PC-3 (cell line): Measurements from ENCODE around the gene MRPL21. TPM values are rescaled to one million over a fixed set of nuclear protein-coding genes. Genes with fewer than 3 reads are reported as not detected.
"Not testable (repeated sequence)": the region's sequence is repeated elsewhere in the genome, so short reads cannot be mapped to it uniquely, and the experiment has no call there.

Experiments used
- ATAC-seq: fragments of 200-7000 bp; cut with Tn5 transposase; 2 replicates; pipeline ENCODE4 v1.9.1; 2020; ENCODE audit warnings: mild to moderate bottlenecking, moderate library complexity
- BruUV-seq: library from RNA; stranded (reverse); fragments of 400-500 nt; replicated peaks from 2 replicates; lab custom pipeline; 2021; lab: Mats Ljungman, UMichigan
- CTCF ChIA-PET: fragments of 300-600 bp; sonication (Branson Sonifier 250); formaldehyde crosslinking; loops from one replicate; lab custom pipeline; 2022; ENCODE audit warnings: antibody characterized with exemption; lab: Charles Lee
- POLR2A ChIA-PET: fragments of 300-600 bp; sonication (Branson Sonifier 250); formaldehyde crosslinking; loops from one replicate; lab custom pipeline; 2022; ENCODE audit warnings: antibody characterized with exemption; ENCODE audit not compliant: unreplicated experiment; lab: Charles Lee
- DNase-seq: peaks from one replicate; pipeline ENCODE4 v3.0.0-alpha.2; 2015
- H2AFZ ChIP-seq: fragments of 300-600 bp; sonication (generic); 2 replicates; pipeline ENCODE4 v1.6.0; 2016; ENCODE audit warnings: antibody characterized with exemption, low read length
- H3F3A ChIP-seq: fragments of 300-600 bp; sonication (generic); one replicate; pipeline ENCODE4 v1.6.0; 2017; ENCODE audit warnings: antibody characterized with exemption, low read length, control low read depth, mild to moderate bottlenecking; ENCODE audit not compliant: unreplicated experiment
- H3K27ac ChIP-seq: fragments of 300-600 bp; sonication (generic); 2 replicates; pipeline ENCODE4 v1.5.1; 2016; ENCODE audit warnings: mild to moderate bottlenecking, low read length
- H3K27me3 ChIP-seq: fragments of 300-600 bp; sonication (generic); 2 replicates; pipeline ENCODE4 v1.6.1; 2016; ENCODE audit warnings: low read length, mixed read lengths
- H3K36me3 ChIP-seq: fragments of 300-600 bp; sonication (generic); 2 replicates; pipeline ENCODE4 v1.6.1; 2016; ENCODE audit warnings: low read depth, mixed run types, low read length, mixed read lengths
- H3K4me1 ChIP-seq: fragments of 300-600 bp; sonication (generic); 2 replicates; pipeline ENCODE4 v1.5.1; 2016; ENCODE audit warnings: low read length; ENCODE audit not compliant: insufficient read depth
- H3K4me2 ChIP-seq: fragments of 300-600 bp; sonication (generic); 2 replicates; pipeline ENCODE4 v1.6.0; 2016; ENCODE audit warnings: low read length
- H3K4me3 ChIP-seq: fragments of 300-600 bp; sonication (generic); 2 replicates; pipeline ENCODE4 v1.5.1; 2016; ENCODE audit warnings: mild to moderate bottlenecking, low read length, mixed read lengths
- H3K79me2 ChIP-seq: fragments of 300-600 bp; sonication (generic); 2 replicates; pipeline ENCODE4 v1.6.1; 2017; ENCODE audit warnings: low read length, mixed read lengths
- H3K9ac ChIP-seq: fragments of 300-600 bp; sonication (generic); 2 replicates; pipeline ENCODE4 v1.6.0; 2016; ENCODE audit warnings: mild to moderate bottlenecking, low read length
- H3K9me2 ChIP-seq: fragments of 300-600 bp; sonication (generic); replicated peaks from 2 replicates; pipeline ENCODE4 v1.6.1; 2016; ENCODE audit warnings: mixed run types, low read length, mixed read lengths
- H3K9me3 ChIP-seq: fragments of 300-600 bp; sonication (generic); 2 replicates; pipeline ENCODE4 v1.6.1; 2016; ENCODE audit warnings: low read length, mixed read lengths
- H4K20me1 ChIP-seq: fragments of 300-600 bp; sonication (generic); 2 replicates; pipeline ENCODE4 v1.6.1; 2016; ENCODE audit warnings: low read length, mixed read lengths
- EZH2 ChIP-seq: fragments of 300-600 bp; sonication (generic); IDR thresholded peaks from one replicate; pipeline ENCODE4 v1.6.1; 2017; ENCODE audit warnings: antibody characterized with exemption, mild to moderate bottlenecking, low read length; ENCODE audit not compliant: unreplicated experiment
- EZH2phosphoT487 ChIP-seq: fragments of 300-600 bp; sonication (generic); IDR thresholded peaks from 2 replicates; pipeline ENCODE4 v1.6.1; 2018; ENCODE audit warnings: mild to moderate bottlenecking, antibody characterized with exemption, low read length, borderline replicate concordance
- intact Hi-C: fragments of 100-400 bp; cut with micrococcal nuclease; formaldehyde crosslinking; loops from 2 replicates; pipeline ENCODE4 v1.9.0; 2023
- total RNA-seq: library from RNA; depleted of rRNA; stranded (reverse); fragments of >200 nt; gene quantifications from 2 replicates; pipeline ENCODE4 v1.2.3, GENCODE V29; 2014
- TF ChIP-seq, protein P1 (sequence below): fragments of 300-600 bp; sonication (generic); conservative IDR thresholded peaks from 2 replicates; pipeline ENCODE4 v1.5.1; 2017; ENCODE audit warnings: antibody characterized with exemption, low read depth, mild to moderate bottlenecking, low read length

The MRPL21 gene
- total RNA-seq, 1 experiment from 2014 or later, result 230 TPM

DNA sequence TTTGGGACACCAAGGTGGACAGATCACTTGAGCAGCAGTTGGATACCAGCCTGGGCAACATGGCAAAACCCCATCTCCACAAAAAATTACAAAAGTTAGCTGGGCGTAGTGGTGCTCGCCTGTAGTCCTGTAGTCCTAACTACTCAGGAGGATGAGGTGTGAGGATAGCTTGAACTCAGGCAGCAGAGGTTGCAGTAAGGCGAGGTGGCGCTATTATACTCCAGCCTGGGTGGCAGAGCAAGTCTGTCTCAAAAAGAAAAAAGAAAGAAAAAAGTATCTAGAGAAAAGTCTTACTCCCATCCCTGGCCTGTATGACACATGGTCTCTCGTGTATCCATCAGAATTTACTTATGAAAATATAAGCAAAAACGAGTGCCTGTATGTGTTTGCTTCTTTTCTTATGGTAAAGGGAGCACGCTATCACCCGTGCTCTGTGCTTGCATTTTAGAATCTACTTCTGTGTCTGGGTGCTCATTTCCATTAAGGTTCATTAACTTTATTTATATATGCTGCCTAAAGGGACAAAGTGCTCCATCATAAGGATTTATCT is 46.5 kb downstream of the MRPL21 start:
- DNase-seq (peak; percentile 22), ATAC-seq (peak; percentile 36)
- Histone ChIP-seq H3F3A (no peaks in the 10 kb centered on the region), H3K9me2 (no peaks in the 10 kb centered on the region), H3K4me2 (peak overlapping the region; percentile 45), H3K4me3 (no peak overlapping the region), H4K20me1 (no peaks in the 10 kb centered on the region), H3K27me3 (no peaks in the 10 kb centered on the region), H3K27ac (peak overlapping the region; percentile 49), H3K36me3 (no peaks in the 10 kb centered on the region), H2AFZ (no peak overlapping the region), H3K4me1 (peaks cover 18% of the 10 kb centered on the region), H3K9me3 (no peaks in the 10 kb centered on the region), H3K79me2 (no peaks in the 10 kb centered on the region), H3K9ac (no peak overlapping the region)
- BruUV-seq, result no TSS peak
- CTCF ChIA-PET, result no interaction called here
- intact Hi-C loops, result no loop called here
- TF ChIP-seq, protein P1, sequence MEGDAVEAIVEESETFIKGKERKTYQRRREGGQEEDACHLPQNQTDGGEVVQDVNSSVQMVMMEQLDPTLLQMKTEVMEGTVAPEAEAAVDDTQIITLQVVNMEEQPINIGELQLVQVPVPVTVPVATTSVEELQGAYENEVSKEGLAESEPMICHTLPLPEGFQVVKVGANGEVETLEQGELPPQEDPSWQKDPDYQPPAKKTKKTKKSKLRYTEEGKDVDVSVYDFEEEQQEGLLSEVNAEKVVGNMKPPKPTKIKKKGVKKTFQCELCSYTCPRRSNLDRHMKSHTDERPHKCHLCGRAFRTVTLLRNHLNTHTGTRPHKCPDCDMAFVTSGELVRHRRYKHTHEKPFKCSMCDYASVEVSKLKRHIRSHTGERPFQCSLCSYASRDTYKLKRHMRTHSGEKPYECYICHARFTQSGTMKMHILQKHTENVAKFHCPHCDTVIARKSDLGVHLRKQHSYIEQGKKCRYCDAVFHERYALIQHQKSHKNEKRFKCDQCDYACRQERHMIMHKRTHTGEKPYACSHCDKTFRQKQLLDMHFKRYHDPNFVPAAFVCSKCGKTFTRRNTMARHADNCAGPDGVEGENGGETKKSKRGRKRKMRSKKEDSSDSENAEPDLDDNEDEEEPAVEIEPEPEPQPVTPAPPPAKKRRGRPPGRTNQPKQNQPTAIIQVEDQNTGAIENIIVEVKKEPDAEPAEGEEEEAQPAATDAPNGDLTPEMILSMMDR, result peak; percentile 40; the same call in 1 of the 2 replicates
- no peak for TF ChIP-seq EZH2
- TF ChIP-seq EZH2phosphoT487, result no peak
- POLR2A ChIA-PET, result no interaction called here

DNA sequence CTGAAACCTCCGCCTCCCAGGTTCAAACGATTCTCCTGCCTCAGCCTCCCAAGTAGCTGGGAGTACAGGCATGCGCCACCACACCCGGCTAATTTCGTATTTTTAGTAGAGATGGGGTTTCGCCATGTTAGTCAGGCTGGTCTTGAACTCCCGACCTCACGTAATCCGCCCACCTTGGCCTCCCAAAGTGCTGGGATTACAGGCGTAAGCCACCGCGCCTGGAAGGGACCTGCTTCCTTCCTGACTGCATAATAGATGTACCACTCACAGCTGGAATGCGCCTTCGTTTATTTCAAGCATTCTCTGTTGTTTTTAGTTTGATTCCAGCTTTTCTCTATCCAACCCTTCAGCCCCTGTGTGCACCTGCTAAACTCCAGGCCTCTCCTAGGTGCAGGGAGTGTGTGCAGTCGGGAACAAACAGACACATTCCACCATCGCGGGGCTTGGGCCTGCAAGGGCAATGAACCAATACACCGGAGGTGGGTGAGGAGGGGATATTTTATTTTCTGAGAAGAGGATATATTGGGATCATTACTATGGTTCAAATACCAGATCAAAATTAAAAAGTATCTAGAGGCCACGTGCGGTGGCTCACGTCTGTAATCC is 47.1 kb downstream of the MRPL21 start:
- H4K20me1 ChIP-seq, POLR2A ChIA-PET, H3K36me3 ChIP-seq, H2AFZ ChIP-seq, H3K9me2 ChIP-seq, ATAC-seq, H3K27me3 ChIP-seq, H3K79me2 ChIP-seq, intact Hi-C loops, H3K4me3 ChIP-seq, DNase-seq, H3F3A ChIP-seq, BruUV-seq, H3K9me3 ChIP-seq, CTCF ChIA-PET, H3K9ac ChIP-seq, H3K4me2 ChIP-seq: not testable (repeated sequence)
- Histone ChIP-seq H3K4me1 (peaks cover 18% of the 10 kb centered on the region), H3K27ac (peak overlapping the region; percentile 49; the same call in 1 of the 2 replicates)

DNA sequence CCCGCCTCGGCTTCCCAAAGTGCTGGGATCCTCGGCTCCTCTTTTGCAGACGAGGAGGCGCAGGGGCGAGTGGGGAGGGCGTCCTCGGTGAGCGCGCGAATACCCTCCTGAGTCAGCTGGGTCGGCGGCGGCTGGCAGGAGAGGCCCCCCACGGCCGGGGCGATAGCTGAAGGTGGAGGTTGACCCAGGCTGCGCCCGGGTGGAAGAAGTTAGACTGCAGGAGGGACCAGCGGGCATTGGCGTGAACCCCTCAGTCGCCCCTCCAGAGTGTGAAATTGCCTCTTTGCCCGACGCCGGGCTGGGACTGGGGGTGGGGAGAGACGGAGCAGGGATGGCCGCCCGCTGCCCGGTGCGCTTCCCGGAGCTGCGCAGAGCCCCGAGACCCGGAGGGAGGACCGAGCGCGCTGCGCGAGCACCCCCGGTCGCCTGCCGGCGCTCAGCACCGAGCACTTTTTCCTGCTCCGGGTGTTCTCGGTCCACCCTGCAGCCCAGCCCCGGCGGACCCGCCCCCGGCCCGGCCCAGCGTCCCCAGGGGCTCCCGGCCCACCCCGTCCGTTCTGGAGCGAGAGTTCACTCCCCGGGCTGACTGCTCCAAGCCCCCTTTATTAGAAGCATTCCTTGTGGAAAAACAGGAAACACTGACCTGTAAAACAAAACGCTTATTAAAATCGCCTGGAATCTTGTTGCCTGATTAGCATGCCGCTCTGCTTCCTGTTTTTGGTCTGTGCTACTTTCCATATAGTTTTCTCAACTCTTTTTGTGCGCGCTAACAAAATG is 48.2 kb downstream of the MRPL21 start:
- TF ChIP-seq, protein P1, result no peak
- peak overlapping the region; percentile 79 for H3K4me2 ChIP-seq
- DNase-seq (no peak), ATAC-seq (no peak; the same call in 1 of the 2 replicates)
- intact Hi-C loops, result no loop called here
- H3K9me3 ChIP-seq, result no peaks in the 10 kb centered on the region
- CTCF ChIA-PET, result no interaction called here
- H3K4me1 ChIP-seq, result peaks cover 18% of the 10 kb centered on the region
- H3K9ac ChIP-seq, result no peak overlapping the region
- no peaks in the 10 kb centered on the region for H3K79me2 ChIP-seq
- POLR2A ChIA-PET, result no interaction called here
- BruUV-seq, result no TSS peak
- H3K36me3 ChIP-seq, result no peaks in the 10 kb centered on the region
- H3K4me3 ChIP-seq, result peak overlapping the region; percentile 63
- no peaks in the 10 kb centered on the region for H3K27me3 ChIP-seq
- H4K20me1 ChIP-seq, result no peaks in the 10 kb centered on the region
- H3F3A ChIP-seq, result no peaks in the 10 kb centered on the region
- no peak overlapping the region for H3K27ac ChIP-seq
- H3K9me2 ChIP-seq, result no peaks in the 10 kb centered on the region
- peak overlapping the region; percentile 84 for H2AFZ ChIP-seq
